ENCODE measurements around the gene MTCL1. TPM values are rescaled to one million over a fixed set of nuclear protein-coding genes. Genes with fewer than 3 reads are reported as not detected.

MTCL1 gene
- total RNA-seq, 1 experiment from 2014 or later = 50.1 TPM

- Histone ChIP-seq H3K27me3 (ENCODE audit: control insufficient read depth, insufficient read depth, low read length) (no peaks in the 10 kb centered on the region), H3K4me1 (ENCODE audit: control insufficient read depth, insufficient read depth, low read length) (no peaks in the 10 kb centered on the region), H3K27ac (ENCODE audit: low read length) (no peak overlapping the region), H3K4me3 (ENCODE audit: low read depth in 2 of 2, low read length in 2 of 2) (no peak overlapping the region), H3K9me3 (ENCODE audit: control insufficient read depth, insufficient read depth, low read depth, low read length) (no peaks in the 10 kb centered on the region), H3K36me3 (ENCODE audit: control insufficient read depth, insufficient read depth, low read length) (no peaks in the 10 kb centered on the region)
- TF ChIP-seq TCF7L2 (IDR thresholded peaks at IDR 0.05; ENCODE audit: low read depth, low read length) (no peak), POLR2AphosphoS5 (IDR thresholded peaks at IDR 0.05; ENCODE audit: low read depth, low read length) (no peak), SIN3A (IDR thresholded peaks at IDR 0.05; ENCODE audit: borderline replicate concordance, insufficient read depth, low read depth, low read length) (no peak), REST (IDR thresholded peaks at IDR 0.05; ENCODE audit: insufficient read depth in 1 of 2, low read depth in 2 of 2, low read length in 1 of 2) (no peak), CTCF (IDR thresholded peaks at IDR 0.05) (no peak)
- intact Hi-C loops (cut with micrococcal nuclease; ENCODE audit: unreplicated experiment) = no loop called here
- CTCF ChIA-PET = no interaction called here
- DNase-seq (ENCODE audit: low read depth, low spot score) = no peak
- POLR2A ChIA-PET = no interaction called here
- no peak for ATAC-seq
- no TSS peak for BruUV-seq (replicated peaks)
- in situ Hi-C loops (cut with HindIII; ENCODE audit: low pct_unique_long_range_greater_than_20kb, low sequenced_read_pairs) = no loop called here
Measured at GRCh38 chr18:8869696-8870095, 164.3 kb downstream of the MTCL1 start.

GRCh38 chr18:8870528-8870927, 165.2 kb downstream of the MTCL1 start:
- Histone ChIP-seq H3K4me3 (ENCODE audit: low read depth in 2 of 2, low read length in 2 of 2) (no peak overlapping the region), H3K27me3 (ENCODE audit: control insufficient read depth, insufficient read depth, low read length) (no peaks in the 10 kb centered on the region), H3K9me3 (ENCODE audit: control insufficient read depth, insufficient read depth, low read depth, low read length) (no peaks in the 10 kb centered on the region), H3K36me3 (ENCODE audit: control insufficient read depth, insufficient read depth, low read length) (no peaks in the 10 kb centered on the region), H3K27ac (ENCODE audit: low read length) (no peak overlapping the region), H3K4me1 (ENCODE audit: control insufficient read depth, insufficient read depth, low read length) (no peaks in the 10 kb centered on the region)
- BruUV-seq (replicated peaks) = no TSS peak
- DNase-seq (ENCODE audit: low read depth, low spot score) = no peak
- TF ChIP-seq CTCF (IDR thresholded peaks at IDR 0.05) = no peak
- TF ChIP-seq REST (IDR thresholded peaks at IDR 0.05; ENCODE audit: insufficient read depth in 1 of 2, low read depth in 2 of 2, low read length in 1 of 2) = no peak
- no peak for TF ChIP-seq TCF7L2 (IDR thresholded peaks at IDR 0.05; ENCODE audit: low read depth, low read length)
- no peak for TF ChIP-seq SIN3A (IDR thresholded peaks at IDR 0.05; ENCODE audit: borderline replicate concordance, insufficient read depth, low read depth, low read length)
- TF ChIP-seq POLR2AphosphoS5 (IDR thresholded peaks at IDR 0.05; ENCODE audit: low read depth, low read length) = no peak
- ATAC-seq = no peak
- intact Hi-C loops (cut with micrococcal nuclease; ENCODE audit: unreplicated experiment) = no loop called here
- in situ Hi-C loops (cut with HindIII; ENCODE audit: low pct_unique_long_range_greater_than_20kb, low sequenced_read_pairs) = no loop called here
- ChIA-PET POLR2A (no interaction called here), CTCF (no interaction called here)
